Spleen (tissue), 11 donors: ENCODE data around the gene USP37. TPM values are rescaled to one million over a fixed set of nuclear protein-coding genes. Genes with fewer than 3 reads are reported as not detected.
"Not testable (repeated sequence)": the region's sequence is repeated elsewhere in the genome, so short reads cannot be mapped to it uniquely, and the experiment has no call there.

Source experiments
- DNase-seq: peaks from one replicate; pipeline ENCODE4 v3.0.0-alpha.2; 2020
- H3K27ac ChIP-seq, 8 donors: fragments of 200-600 bp; sonication (generic) in 7 of 8; 1 replicate in 4 of 8; 2 replicates in 4 of 8; pipeline versions ENCODE4 v1.5.0 to v1.8.0; 2016 to 2021; ENCODE audit warnings: inconsistent platforms in 4 of 8, mild to moderate bottlenecking in 4 of 8, moderate library complexity in 1 of 8
- H3K27me3 ChIP-seq, 7 donors: fragments of 200-600 bp; sonication (generic) in 6 of 7; replicated peaks in 1 of 7; 1 replicate in 4 of 7; 2 replicates in 3 of 7; pipeline versions ENCODE4 v1.5.0 to v1.8.0; 2016 to 2021; ENCODE audit warnings: inconsistent platforms in 3 of 7, mild to moderate bottlenecking in 1 of 7
- H3K36me3 ChIP-seq, 6 donors: fragments of 200-600 bp; sonication (generic) in 5 of 6; 1 replicate in 4 of 6; 2 replicates in 2 of 6; pipeline versions ENCODE4 v1.5.0 to v1.8.0; 2016 to 2021; ENCODE audit warnings: inconsistent platforms in 2 of 6
- H3K4me1 ChIP-seq, 6 donors: fragments of 200-600 bp; sonication (generic) in 5 of 6; 1 replicate in 3 of 6; 2 replicates in 3 of 6; pipeline versions ENCODE4 v1.5.0 to v1.8.0; 2016 to 2021; ENCODE audit warnings: inconsistent platforms in 3 of 6
- H3K4me3 ChIP-seq, 8 donors: fragments of 200-600 bp; sonication (generic) in 7 of 8; 1 replicate in 4 of 8; 2 replicates in 4 of 8; pipeline versions ENCODE4 v1.5.0 to v1.8.0; 2016 to 2021; ENCODE audit warnings: inconsistent platforms in 4 of 8, mild to moderate bottlenecking in 4 of 8, moderate library complexity in 2 of 8
- H3K9me3 ChIP-seq, 8 donors: fragments of 200-600 bp; sonication (generic) in 7 of 8; 1 replicate in 4 of 8; 2 replicates in 4 of 8; pipeline versions ENCODE4 v1.5.0 to v1.8.0; 2016 to 2021; ENCODE audit warnings: inconsistent platforms in 4 of 8
- CTCF ChIP-seq, 11 experiments: fragments of 200-600 bp in 7 of 11; fragments of 450-650 bp in 4 of 11; sonication (generic) in 4 of 11; IDR thresholded peaks in 8 of 11; conservative IDR thresholded peaks in 3 of 11; 1 replicate in 7 of 11; 2 replicates in 4 of 11; pipeline versions ENCODE4 v1.4.0 to v1.8.0; 2016 to 2021; ENCODE audit warnings: antibody characterized with exemption in 11 of 11, inconsistent platforms in 4 of 11, mild to moderate bottlenecking in 1 of 11
- POLR2A ChIP-seq, 3 donors: fragments of 450-650 bp; IDR thresholded peaks; one replicate each; pipeline ENCODE4 v1.5.1; 2017; ENCODE audit warnings: antibody characterized with exemption in 3 of 3, mild to moderate bottlenecking in 1 of 3
- POLR2AphosphoS5 ChIP-seq, 3 donors: sonication (generic); formaldehyde crosslinking; IDR thresholded peaks; one replicate each; pipeline ENCODE4 v1.5.1; 2017; ENCODE audit warnings: antibody characterized with exemption in 3 of 3
- WGBS, 5 donors: extraction: QIAGEN DNeasy Blood & Tissue Kit in 3 of 5; methylation state at CpG; one replicate each; pipeline versions ENCODE4 v1.1.5 to v1.1.7; 2013 to 2018; 5-methylcytosine and 5-hydroxymethylcytosine counted together
- intact Hi-C: fragments of 100-400 bp; cut with DNase I; formaldehyde crosslinking; loops from one replicate; pipeline ENCODE4 v1.15.0; 2023; ENCODE audit warnings: low total_unique reads
- polyA plus RNA-seq, 3 donors: library from polyadenylated mRNA; stranded (reverse); fragments of 200-250 nt; gene quantifications; one replicate each; pipeline ENCODE4 v1.2.1, GENCODE V29; 2013
- total RNA-seq, 7 donors: library from RNA; depleted of rRNA in 3 of 7; stranded (reverse); fragments of >200 nt in 3 of 7; fragmentation: NEBNext Ultra II Directional in 4 of 7; extraction: Animal tissue kit (Norgen Biotek cat#: 25700) in 4 of 7; gene quantifications; one replicate each; pipeline versions ENCODE4 v1.1.0 to v1.2.1, GENCODE V29; 2016 to 2021
- donor health status: healthy with polysubstance abuse.
- donor health status: DM: no; HTN: no; CAD: no; lungs with moderate emphysema.
- donor health status: DM: no; HTN: no; CAD: no.
- donor health status: Bipolar disorder and iron deficiency.
- donor health status: healthy.
- donor health status: DM: no; HTN: no; CAD: no.
- donor health status: DM: yes; HTN: yes; CAD: no.

USP37 gene
- total and polyA plus RNA-seq, 10 donors = 1.8 to 19.2 (median 14.1) TPM

GRCh38 chr2:218540015-218540414 lies 28.1 kb downstream of the USP37 start:
- TF ChIP-seq CTCF (IDR thresholded peaks at IDR 0.05 in 8 of 11, conservative IDR thresholded peaks at IDR 0.05 in 3 of 11) (no peak), POLR2A (IDR thresholded peaks at IDR 0.05) (no peak)
- H3K27ac ChIP-seq = no peak overlapping the region
- no peak for DNase-seq
- intact Hi-C loops = no loop called here
- H3K27me3 ChIP-seq = no peaks in the 10 kb centered on the region
- H3K9me3 ChIP-seq = no peaks in the 10 kb centered on the region
- 91 to 96% (median 95%) methylated on average over 3 of the region's 3 CpGs for WGBS, 5 donors
- no peaks in the 10 kb centered on the region for H3K4me1 ChIP-seq
- H3K36me3 ChIP-seq = peaks cover 0 to 100% (median 86%) of the 10 kb centered on the region in 6 donors
- H3K4me3 ChIP-seq = no peak overlapping the region

- intact Hi-C loops = no loop called here
- peaks cover 0 to 100% (median 80%) of the 10 kb centered on the region in 6 donors for H3K36me3 ChIP-seq
Observed at GRCh38 chr2:218536804-218537494, 31.2 kb downstream of the USP37 start.

GRCh38 chr2:218529990-218530389 lies 38.2 kb downstream of the USP37 start:
- H3K27ac ChIP-seq = no peak overlapping the region
- intact Hi-C loops = no loop called here

More at GRCh38 chr2:218536804-218537494, 31.2 kb downstream of the USP37 start:
- H3K4me3 ChIP-seq = no peak overlapping the region
- no peak overlapping the region for H3K27ac ChIP-seq
- no peaks in the 10 kb centered on the region for H3K27me3 ChIP-seq
- no peak for TF ChIP-seq CTCF (IDR thresholded peaks at IDR 0.05 in 8 of 11, conservative IDR thresholded peaks at IDR 0.05 in 3 of 11)
- TF ChIP-seq POLR2AphosphoS5 (IDR thresholded peaks at IDR 0.05) = no peak
- no peak for TF ChIP-seq POLR2A (IDR thresholded peaks at IDR 0.05)
- no peaks in the 10 kb centered on the region for H3K9me3 ChIP-seq
- no peaks in the 10 kb centered on the region for H3K4me1 ChIP-seq
- no peak for DNase-seq
- 79 to 88% (median 84%) methylated on average over 6 of the region's 6 CpGs for WGBS, 5 donors

GRCh38 chr2:218528409-218528808 lies 39.7 kb downstream of the USP37 start:
- Histone ChIP-seq H3K9me3 (peaks cover 0 to 23% (median 7%) of the 10 kb centered on the region in 8 donors), H3K36me3 (peaks cover 2 to 100% (median 60%) of the 10 kb centered on the region in 6 donors)
- WGBS, 5 donors = 93 to 97% (median 97%) methylated on average over 2 of the region's 2 CpGs
- DNase-seq, H3K4me3 ChIP-seq, intact Hi-C loops, H3K27me3 ChIP-seq, H3K4me1 ChIP-seq, H3K27ac ChIP-seq: not testable (repeated sequence)

More at GRCh38 chr2:218529990-218530389, 38.2 kb downstream of the USP37 start:
- no peaks in the 10 kb centered on the region for H3K27me3 ChIP-seq
- no peak overlapping the region for H3K4me3 ChIP-seq
- H3K36me3 ChIP-seq = peaks cover 2 to 100% (median 66%) of the 10 kb centered on the region in 6 donors
- DNase-seq = no peak
- H3K4me1 ChIP-seq = no peaks in the 10 kb centered on the region
- TF ChIP-seq POLR2A (IDR thresholded peaks at IDR 0.05) = no peak
- no peak for TF ChIP-seq POLR2AphosphoS5 (IDR thresholded peaks at IDR 0.05)
- no peak for TF ChIP-seq CTCF (IDR thresholded peaks at IDR 0.05 in 8 of 11, conservative IDR thresholded peaks at IDR 0.05 in 3 of 11)
- H3K9me3 ChIP-seq = peaks cover 0 to 9% (median 0%) of the 10 kb centered on the region in 8 donors
- 96 to 99% (median 97%) methylated on average over 2 of the region's 2 CpGs for WGBS, 5 donors
